DND-41 (cell line): ENCODE results near the gene BCAN.

Experiments
- ATAC-seq: fragments of 200-7000 bp; cut with Tn5 transposase; 3 replicates; pipeline ENCODE4 v1.9.1; 2021; ENCODE audit warnings: low read depth; ENCODE audit not compliant: insufficient read depth
- DNase-seq: peaks from one replicate; pipeline ENCODE4 v3.0.0-alpha.2; 2020
- H2AFZ ChIP-seq: 2 replicates; pipeline ENCODE4 v1.6.0; 2012; ENCODE audit warnings: low read depth, low read length
- H3K27ac ChIP-seq: 2 replicates; pipeline ENCODE4 v1.5.1; 2012; ENCODE audit warnings: low read length, inconsistent platforms
- H3K27me3 ChIP-seq: fragments of 200-600 bp; sonication (generic); 2 replicates; pipeline ENCODE4 v1.6.0; 2012; ENCODE audit warnings: low read length, mild to moderate bottlenecking, inconsistent platforms; ENCODE audit not compliant: insufficient read depth, poor library complexity
- H3K36me3 ChIP-seq: 2 replicates; pipeline ENCODE4 v1.5.1; 2012; ENCODE audit warnings: low read length, inconsistent platforms; ENCODE audit not compliant: insufficient read depth
- H3K4me1 ChIP-seq: 2 replicates; pipeline ENCODE4 v1.5.1; 2012; ENCODE audit warnings: mild to moderate bottlenecking, low read length; ENCODE audit not compliant: insufficient read depth
- H3K4me2 ChIP-seq: 2 replicates; pipeline ENCODE4 v1.6.0; 2012; ENCODE audit warnings: mild to moderate bottlenecking, moderate library complexity, low read length, inconsistent platforms; ENCODE audit not compliant: insufficient read depth
- H3K4me3 ChIP-seq, 2 experiments: fragments of 200-600 bp in 1 of 2; shearing (Covaris generic) in 1 of 2; 2 replicates each; pipeline ENCODE4 v1.5.1; 2012 to 2016; ENCODE audit warnings: inconsistent platforms in 2 of 2, low read length in 2 of 2, mild to moderate bottlenecking in 2 of 2, low read depth in 1 of 2, moderate library complexity in 1 of 2
- H3K79me2 ChIP-seq: 2 replicates; pipeline ENCODE4 v1.6.0; 2012; ENCODE audit warnings: low read length, inconsistent platforms; ENCODE audit not compliant: insufficient read depth
- H3K9ac ChIP-seq: 2 replicates; pipeline ENCODE4 v1.6.0; 2012; ENCODE audit warnings: low read depth, mild to moderate bottlenecking, inconsistent platforms, low read length, moderate library complexity
- H3K9me3 ChIP-seq: 2 replicates; pipeline ENCODE4 v1.5.1; 2012; ENCODE audit warnings: low read length, moderate library complexity, mild to moderate bottlenecking, inconsistent platforms; ENCODE audit not compliant: insufficient read depth, severe bottlenecking
- H4K20me1 ChIP-seq: 2 replicates; pipeline ENCODE4 v1.6.0; 2012; ENCODE audit warnings: low read length; ENCODE audit not compliant: insufficient read depth
- EZH2 ChIP-seq: IDR thresholded peaks from 3 replicates; pipeline ENCODE4 v1.6.1; 2012; ENCODE audit warnings: borderline replicate concordance, low read depth, mild to moderate bottlenecking, moderate library complexity, low read length, inconsistent platforms; ENCODE audit not compliant: severe bottlenecking
- TF ChIP-seq, protein P1 (sequence below): IDR thresholded peaks from 2 replicates; pipeline ENCODE4 v1.5.1; 2012; ENCODE audit warnings: borderline replicate concordance, low read length, moderate library complexity, mild to moderate bottlenecking; ENCODE audit not compliant: poor library complexity, severe bottlenecking; ENCODE audit errors: extremely low read depth

BCAN gene

DNA sequence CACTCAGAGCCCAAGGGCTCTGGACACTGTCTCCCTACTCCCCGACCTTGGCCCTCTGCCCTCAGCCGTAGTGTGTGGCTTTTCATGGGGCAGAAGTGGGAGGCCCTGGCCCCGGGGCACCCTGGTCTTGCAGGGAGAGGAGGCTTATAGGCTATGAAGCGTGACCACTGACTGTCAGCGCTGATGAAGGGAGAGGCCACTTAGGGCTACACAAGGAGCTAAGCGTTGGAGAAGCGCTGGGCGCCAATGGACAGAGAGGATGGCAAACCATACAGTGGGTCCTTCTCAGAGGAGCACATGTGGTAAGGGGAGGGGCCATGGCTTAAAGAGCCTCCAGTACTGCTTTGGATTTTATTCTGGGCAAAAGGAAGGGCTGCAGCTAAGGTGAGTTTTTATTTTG lies 55.6 kb downstream of the BCAN start:
- Histone ChIP-seq H3K9me3 (no peaks in the 10 kb centered on the region), H3K27ac (no peak overlapping the region)
- no peak for TF ChIP-seq EZH2
- TF ChIP-seq, protein P1, sequence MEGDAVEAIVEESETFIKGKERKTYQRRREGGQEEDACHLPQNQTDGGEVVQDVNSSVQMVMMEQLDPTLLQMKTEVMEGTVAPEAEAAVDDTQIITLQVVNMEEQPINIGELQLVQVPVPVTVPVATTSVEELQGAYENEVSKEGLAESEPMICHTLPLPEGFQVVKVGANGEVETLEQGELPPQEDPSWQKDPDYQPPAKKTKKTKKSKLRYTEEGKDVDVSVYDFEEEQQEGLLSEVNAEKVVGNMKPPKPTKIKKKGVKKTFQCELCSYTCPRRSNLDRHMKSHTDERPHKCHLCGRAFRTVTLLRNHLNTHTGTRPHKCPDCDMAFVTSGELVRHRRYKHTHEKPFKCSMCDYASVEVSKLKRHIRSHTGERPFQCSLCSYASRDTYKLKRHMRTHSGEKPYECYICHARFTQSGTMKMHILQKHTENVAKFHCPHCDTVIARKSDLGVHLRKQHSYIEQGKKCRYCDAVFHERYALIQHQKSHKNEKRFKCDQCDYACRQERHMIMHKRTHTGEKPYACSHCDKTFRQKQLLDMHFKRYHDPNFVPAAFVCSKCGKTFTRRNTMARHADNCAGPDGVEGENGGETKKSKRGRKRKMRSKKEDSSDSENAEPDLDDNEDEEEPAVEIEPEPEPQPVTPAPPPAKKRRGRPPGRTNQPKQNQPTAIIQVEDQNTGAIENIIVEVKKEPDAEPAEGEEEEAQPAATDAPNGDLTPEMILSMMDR: no peak

DNA sequence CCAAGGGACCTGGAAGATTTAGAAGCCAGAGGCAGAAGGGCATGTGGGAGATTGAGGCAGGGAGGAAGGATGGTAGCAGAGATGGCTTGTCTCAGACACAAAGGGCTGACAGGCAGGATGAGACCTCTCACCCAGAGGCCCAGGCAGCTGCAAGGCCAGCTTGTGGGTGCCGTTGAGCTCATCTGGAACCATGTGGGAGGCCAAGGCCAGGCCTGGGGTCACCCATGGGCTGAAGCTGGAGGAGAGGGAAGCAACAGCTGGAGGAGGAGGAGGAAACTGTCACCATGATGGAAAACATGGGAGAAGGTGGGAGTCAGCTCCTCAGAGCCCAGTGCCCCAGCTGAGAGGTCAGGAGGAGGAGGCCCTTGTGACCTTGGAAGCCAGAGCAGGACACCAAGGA lies 57.1 kb downstream of the BCAN start:
- H3K4me1 ChIP-seq: no peaks in the 10 kb centered on the region
- TF ChIP-seq, protein P1: no peak
- TF ChIP-seq EZH2: no peak
- no peaks in the 10 kb centered on the region; the same call in 1 of the 2 replicates for H4K20me1 ChIP-seq
- no peak overlapping the region for H3K27ac ChIP-seq
- no peak overlapping the region for H2AFZ ChIP-seq
- no peaks in the 10 kb centered on the region for H3K9me3 ChIP-seq
- ATAC-seq (no peak), DNase-seq (no peak)
- peaks cover 9% of the 10 kb centered on the region for H3K27me3 ChIP-seq
- H3K9ac ChIP-seq: no peak overlapping the region
- no peaks in the 10 kb centered on the region for H3K36me3 ChIP-seq
- no peak overlapping the region for H3K4me3 ChIP-seq
- H3K79me2 ChIP-seq: no peaks in the 10 kb centered on the region
- no peak overlapping the region for H3K4me2 ChIP-seq

More for the DNA sequence above, 55.6 kb downstream of the BCAN start:
- Histone ChIP-seq H3K4me3 (no peak overlapping the region), H3K79me2 (no peaks in the 10 kb centered on the region), H4K20me1 (peaks cover 3% of the 10 kb centered on the region; the same call in 1 of the 2 replicates), H3K9ac (no peak overlapping the region), H2AFZ (no peak overlapping the region), H3K4me2 (no peak overlapping the region), H3K4me1 (peaks cover 5% of the 10 kb centered on the region), H3K36me3 (no peaks in the 10 kb centered on the region), H3K27me3 (peaks cover 24% of the 10 kb centered on the region)
- DNase-seq (no peak), ATAC-seq (no peak)

DNA sequence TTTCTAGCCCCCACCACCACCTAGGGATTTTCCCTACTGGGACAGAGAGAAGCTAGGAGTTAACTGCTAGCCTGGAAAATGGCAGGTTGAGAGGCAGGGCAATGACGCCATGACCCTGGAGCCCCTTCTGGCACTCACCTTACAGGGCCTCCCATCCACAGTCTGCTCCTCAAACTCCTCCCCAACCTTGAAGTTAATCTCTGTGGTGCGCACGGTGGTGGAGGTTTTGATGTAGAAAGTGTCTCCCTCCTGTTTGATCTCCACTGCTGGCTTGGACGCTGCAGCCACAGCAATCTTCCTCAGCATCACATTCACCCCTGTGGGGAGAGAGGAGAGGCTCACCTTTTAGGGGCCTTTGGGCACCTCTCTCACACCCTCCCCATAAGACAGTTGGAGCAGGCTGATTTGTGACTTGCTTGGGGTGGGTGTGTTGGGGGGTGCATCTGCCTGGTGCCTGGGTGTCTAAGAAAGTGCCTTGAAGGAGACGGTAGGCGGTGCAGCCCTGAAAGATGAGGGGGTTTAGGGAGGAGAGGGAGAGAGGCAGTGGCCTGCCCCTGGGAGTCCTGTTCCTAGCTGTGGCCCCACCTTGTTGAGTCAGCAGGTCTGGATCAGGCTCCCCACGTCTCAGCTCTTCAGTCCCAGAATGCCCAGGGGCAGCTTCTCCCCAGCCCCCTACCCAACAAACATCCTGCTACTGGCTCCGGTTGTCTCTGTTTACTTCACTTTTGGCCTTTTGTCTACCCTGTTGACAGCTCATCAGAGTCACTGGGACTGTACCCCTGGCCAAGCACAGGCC lies 59.0 kb downstream of the BCAN start:
- DNase-seq: no peak
- H3K27ac ChIP-seq: no peak overlapping the region
- no peak overlapping the region for H2AFZ ChIP-seq
- no peak overlapping the region for H3K9ac ChIP-seq
- TF ChIP-seq, protein P1: no peak
- no peak for TF ChIP-seq EZH2
- H3K36me3 ChIP-seq: no peaks in the 10 kb centered on the region
- peaks cover 3% of the 10 kb centered on the region; the same call in 1 of the 2 replicates for H4K20me1 ChIP-seq
- no peaks in the 10 kb centered on the region for H3K9me3 ChIP-seq
- H3K79me2 ChIP-seq: no peaks in the 10 kb centered on the region
- H3K27me3 ChIP-seq: peaks cover 10% of the 10 kb centered on the region
- no peak overlapping the region for H3K4me3 ChIP-seq
- H3K4me2 ChIP-seq: no peak overlapping the region
- 0 out of 3 replicates have a peak, but pooled peaks have one; percentile 35 for ATAC-seq
- H3K4me1 ChIP-seq: peaks cover 12% of the 10 kb centered on the region
